Measurements from ENCODE around the gene B3GALT4. TPM values are rescaled to one million over a fixed set of nuclear protein-coding genes. Genes with fewer than 3 reads are reported as not detected.

Gene B3GALT4
- total and polyA plus RNA-seq, 2 of the 13 experiments (the other 11 are each of a cell fraction or from before 2014, with no cell fraction given) = 0.04 to 0.27 TPM

DNA sequence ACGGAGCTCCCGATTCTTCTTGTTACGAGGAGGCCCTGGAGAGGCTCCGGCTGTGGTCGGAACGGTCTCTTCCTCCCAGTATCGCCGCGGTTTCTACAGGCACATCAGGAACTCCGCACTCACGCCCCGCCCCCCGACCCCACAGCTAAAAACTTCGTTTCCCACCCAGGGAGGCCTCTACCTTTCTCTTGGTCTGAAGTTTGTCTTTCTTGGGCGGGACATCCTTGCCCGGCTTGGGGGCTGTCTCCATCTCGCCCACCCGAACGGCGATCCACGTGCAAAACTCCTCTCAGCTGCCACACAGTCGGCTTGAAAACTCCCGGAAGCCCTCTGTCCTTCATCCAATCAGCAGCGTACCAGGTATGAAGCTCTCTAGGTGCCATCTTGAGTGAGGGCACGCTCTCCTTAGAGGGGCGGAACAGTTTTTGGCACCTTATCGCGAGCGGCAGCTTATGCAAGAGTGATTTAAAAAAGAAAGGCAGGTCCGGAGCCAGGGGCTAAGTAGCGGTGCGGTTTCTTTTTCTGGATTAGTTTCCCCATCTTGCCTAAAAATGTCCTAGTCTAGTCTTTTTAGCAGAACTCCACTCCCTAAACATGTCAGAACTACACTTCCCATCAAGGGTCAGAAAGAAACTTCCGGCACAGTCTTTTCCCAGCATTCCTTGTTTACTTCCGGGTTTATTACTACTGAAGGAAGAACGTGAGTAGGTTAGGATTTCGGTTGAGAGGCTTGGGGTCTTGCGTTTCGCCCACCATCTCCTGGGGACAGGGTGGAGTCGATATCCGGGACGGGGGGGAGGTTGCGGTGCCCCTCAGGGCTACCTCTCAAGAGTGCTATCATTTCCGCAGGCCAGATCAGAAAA lies 12.2 kb downstream of the B3GALT4 start, which contains the start of the genes PFDN6 and WDR46 (continued):
- TF ChIP-seq SCMH1 (CRISPR knock-in tag; IDR thresholded peaks at IDR 0.05; ENCODE audit: borderline replicate concordance) (no peak), SALL1 (CRISPR knock-in tag; IDR thresholded peaks at IDR 0.05) (peak; percentile 48), MLLT10 (CRISPR knock-in tag; IDR thresholded peaks at IDR 0.05) (no peak), ONECUT2 (CRISPR knock-in tag; IDR thresholded peaks at IDR 0.05) (no peak), DPF2 (CRISPR knock-in tag; IDR thresholded peaks at IDR 0.05; ENCODE audit: borderline replicate concordance, low read depth) (no peak), THAP11 (CRISPR knock-in tag; IDR thresholded peaks at IDR 0.05) (peak; percentile 98), ZNF234 (CRISPR knock-in tag; conservative IDR thresholded peaks at IDR 0.05) (no peak)
- TF ChIP-seq, protein P1, sequence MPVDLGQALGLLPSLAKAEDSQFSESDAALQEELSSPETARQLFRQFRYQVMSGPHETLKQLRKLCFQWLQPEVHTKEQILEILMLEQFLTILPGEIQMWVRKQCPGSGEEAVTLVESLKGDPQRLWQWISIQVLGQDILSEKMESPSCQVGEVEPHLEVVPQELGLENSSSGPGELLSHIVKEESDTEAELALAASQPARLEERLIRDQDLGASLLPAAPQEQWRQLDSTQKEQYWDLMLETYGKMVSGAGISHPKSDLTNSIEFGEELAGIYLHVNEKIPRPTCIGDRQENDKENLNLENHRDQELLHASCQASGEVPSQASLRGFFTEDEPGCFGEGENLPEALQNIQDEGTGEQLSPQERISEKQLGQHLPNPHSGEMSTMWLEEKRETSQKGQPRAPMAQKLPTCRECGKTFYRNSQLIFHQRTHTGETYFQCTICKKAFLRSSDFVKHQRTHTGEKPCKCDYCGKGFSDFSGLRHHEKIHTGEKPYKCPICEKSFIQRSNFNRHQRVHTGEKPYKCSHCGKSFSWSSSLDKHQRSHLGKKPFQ (CRISPR knock-in tag; IDR thresholded peaks at IDR 0.05; ENCODE audit: insufficient replicate concordance) = no peak
- TF ChIP-seq, protein P2, sequence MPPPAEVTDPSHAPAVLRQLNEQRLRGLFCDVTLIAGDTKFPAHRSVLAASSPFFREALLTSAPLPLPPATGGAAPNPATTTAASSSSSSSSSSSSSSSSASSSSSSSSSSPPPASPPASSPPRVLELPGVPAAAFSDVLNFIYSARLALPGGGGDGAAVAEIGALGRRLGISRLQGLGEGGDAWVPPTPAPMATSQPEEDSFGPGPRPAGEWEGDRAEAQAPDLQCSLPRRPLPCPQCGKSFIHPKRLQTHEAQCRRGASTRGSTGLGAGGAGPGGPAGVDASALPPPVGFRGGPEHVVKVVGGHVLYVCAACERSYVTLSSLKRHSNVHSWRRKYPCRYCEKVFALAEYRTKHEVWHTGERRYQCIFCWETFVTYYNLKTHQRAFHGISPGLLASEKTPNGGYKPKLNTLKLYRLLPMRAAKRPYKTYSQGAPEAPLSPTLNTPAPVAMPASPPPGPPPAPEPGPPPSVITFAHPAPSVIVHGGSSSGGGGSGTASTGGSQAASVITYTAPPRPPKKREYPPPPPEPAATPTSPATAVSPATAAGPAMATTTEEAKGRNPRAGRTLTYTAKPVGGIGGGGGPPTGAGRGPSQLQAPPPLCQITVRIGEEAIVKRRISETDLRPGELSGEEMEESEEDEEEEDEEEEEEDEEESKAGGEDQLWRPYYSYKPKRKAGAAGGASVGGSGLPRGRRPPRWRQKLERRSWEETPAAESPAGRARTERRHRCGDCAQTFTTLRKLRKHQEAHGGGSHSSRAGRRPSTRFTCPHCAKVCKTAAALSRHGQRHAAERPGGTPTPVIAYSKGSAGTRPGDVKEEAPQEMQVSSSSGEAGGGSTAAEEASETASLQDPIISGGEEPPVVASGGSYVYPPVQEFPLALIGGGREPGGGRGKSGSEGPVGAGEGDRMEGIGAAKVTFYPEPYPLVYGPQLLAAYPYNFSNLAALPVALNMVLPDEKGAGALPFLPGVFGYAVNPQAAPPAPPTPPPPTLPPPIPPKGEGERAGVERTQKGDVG (CRISPR knock-in tag; IDR thresholded peaks at IDR 0.05; ENCODE audit: borderline replicate concordance) = no peak
- TF ChIP-seq, protein P3, sequence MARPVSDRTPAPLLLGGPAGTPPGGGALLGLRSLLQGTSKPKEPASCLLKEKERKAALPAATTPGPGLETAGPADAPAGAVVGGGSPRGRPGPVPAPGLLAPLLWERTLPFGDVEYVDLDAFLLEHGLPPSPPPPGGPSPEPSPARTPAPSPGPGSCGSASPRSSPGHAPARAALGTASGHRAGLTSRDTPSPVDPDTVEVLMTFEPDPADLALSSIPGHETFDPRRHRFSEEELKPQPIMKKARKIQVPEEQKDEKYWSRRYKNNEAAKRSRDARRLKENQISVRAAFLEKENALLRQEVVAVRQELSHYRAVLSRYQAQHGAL (CRISPR knock-in tag; IDR thresholded peaks at IDR 0.05; ENCODE audit: not compliant biosample characterization) = no peak
- TF ChIP-seq, protein P4, sequence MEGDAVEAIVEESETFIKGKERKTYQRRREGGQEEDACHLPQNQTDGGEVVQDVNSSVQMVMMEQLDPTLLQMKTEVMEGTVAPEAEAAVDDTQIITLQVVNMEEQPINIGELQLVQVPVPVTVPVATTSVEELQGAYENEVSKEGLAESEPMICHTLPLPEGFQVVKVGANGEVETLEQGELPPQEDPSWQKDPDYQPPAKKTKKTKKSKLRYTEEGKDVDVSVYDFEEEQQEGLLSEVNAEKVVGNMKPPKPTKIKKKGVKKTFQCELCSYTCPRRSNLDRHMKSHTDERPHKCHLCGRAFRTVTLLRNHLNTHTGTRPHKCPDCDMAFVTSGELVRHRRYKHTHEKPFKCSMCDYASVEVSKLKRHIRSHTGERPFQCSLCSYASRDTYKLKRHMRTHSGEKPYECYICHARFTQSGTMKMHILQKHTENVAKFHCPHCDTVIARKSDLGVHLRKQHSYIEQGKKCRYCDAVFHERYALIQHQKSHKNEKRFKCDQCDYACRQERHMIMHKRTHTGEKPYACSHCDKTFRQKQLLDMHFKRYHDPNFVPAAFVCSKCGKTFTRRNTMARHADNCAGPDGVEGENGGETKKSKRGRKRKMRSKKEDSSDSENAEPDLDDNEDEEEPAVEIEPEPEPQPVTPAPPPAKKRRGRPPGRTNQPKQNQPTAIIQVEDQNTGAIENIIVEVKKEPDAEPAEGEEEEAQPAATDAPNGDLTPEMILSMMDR (CRISPR knock-in tag; IDR thresholded peaks at IDR 0.05) = 0 out of 2 replicates have a peak, but pooled peaks have one; percentile 3
- TF ChIP-seq, protein P5, sequence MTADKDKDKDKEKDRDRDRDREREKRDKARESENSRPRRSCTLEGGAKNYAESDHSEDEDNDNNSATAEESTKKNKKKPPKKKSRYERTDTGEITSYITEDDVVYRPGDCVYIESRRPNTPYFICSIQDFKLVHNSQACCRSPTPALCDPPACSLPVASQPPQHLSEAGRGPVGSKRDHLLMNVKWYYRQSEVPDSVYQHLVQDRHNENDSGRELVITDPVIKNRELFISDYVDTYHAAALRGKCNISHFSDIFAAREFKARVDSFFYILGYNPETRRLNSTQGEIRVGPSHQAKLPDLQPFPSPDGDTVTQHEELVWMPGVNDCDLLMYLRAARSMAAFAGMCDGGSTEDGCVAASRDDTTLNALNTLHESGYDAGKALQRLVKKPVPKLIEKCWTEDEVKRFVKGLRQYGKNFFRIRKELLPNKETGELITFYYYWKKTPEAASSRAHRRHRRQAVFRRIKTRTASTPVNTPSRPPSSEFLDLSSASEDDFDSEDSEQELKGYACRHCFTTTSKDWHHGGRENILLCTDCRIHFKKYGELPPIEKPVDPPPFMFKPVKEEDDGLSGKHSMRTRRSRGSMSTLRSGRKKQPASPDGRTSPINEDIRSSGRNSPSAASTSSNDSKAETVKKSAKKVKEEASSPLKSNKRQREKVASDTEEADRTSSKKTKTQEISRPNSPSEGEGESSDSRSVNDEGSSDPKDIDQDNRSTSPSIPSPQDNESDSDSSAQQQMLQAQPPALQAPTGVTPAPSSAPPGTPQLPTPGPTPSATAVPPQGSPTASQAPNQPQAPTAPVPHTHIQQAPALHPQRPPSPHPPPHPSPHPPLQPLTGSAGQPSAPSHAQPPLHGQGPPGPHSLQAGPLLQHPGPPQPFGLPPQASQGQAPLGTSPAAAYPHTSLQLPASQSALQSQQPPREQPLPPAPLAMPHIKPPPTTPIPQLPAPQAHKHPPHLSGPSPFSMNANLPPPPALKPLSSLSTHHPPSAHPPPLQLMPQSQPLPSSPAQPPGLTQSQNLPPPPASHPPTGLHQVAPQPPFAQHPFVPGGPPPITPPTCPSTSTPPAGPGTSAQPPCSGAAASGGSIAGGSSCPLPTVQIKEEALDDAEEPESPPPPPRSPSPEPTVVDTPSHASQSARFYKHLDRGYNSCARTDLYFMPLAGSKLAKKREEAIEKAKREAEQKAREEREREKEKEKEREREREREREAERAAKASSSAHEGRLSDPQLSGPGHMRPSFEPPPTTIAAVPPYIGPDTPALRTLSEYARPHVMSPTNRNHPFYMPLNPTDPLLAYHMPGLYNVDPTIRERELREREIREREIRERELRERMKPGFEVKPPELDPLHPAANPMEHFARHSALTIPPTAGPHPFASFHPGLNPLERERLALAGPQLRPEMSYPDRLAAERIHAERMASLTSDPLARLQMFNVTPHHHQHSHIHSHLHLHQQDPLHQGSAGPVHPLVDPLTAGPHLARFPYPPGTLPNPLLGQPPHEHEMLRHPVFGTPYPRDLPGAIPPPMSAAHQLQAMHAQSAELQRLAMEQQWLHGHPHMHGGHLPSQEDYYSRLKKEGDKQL (CRISPR knock-in tag; IDR thresholded peaks at IDR 0.05; ENCODE audit: low read depth) = no peak
- TF ChIP-seq, protein P6, sequence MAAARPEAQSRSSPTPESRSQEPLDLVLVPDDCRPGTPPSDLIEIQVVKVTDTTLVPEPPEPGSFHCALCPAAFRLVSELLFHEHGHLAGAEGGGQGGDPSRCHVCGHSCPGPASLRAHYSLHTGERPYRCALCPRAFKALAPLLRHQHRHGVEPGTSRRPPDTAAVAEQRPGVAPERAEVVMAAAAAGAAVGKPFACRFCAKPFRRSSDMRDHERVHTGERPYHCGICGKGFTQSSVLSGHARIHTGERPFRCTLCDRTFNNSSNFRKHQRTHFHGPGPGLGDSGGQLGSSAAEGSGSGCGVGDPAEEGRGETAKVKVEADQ (CRISPR knock-in tag; IDR thresholded peaks at IDR 0.05; ENCODE audit: borderline replicate concordance) = no peak; the same call in 1 of the 2 replicates
